Activated T-cell treated with anti-CD3 and anti-CD28 coated beads for 24 hours (primary cell): ENCODE results near the gene SDK1.
A peak's percentile ranks its signal among the peaks of the same experiment; 100 is the strongest.

Source experiments
- DNase-seq: peaks from one replicate; pipeline ENCODE4 v3.0.0-alpha.2; 2020; ENCODE audit warnings: low read depth

SDK1 gene

DNA sequence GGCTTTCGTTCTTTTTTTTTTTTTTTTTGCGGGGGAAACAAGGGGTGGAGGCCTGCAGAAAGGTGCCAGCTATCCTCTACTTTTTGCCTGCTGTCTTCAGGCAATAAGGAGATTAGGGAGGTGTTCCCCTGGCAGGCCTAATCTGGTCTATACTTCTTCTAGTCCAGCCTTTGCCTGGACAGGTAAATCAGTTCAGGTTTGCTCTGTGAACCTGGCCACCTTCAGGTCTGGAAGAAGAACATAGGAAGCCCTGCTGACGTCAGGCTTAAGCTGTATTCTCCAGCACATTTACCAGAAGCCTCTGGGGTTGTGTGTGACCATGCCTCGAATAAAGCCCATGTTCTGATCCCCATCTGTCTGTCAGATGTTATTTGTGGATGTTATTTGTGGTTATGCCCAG is 115.4 kb downstream of the SDK1 start:
- no peak for DNase-seq

- DNase-seq, result no peak
These were observed 124.0 kb downstream of the SDK1 start for GRCh38 chr7:3425087-3425486.

DNA sequence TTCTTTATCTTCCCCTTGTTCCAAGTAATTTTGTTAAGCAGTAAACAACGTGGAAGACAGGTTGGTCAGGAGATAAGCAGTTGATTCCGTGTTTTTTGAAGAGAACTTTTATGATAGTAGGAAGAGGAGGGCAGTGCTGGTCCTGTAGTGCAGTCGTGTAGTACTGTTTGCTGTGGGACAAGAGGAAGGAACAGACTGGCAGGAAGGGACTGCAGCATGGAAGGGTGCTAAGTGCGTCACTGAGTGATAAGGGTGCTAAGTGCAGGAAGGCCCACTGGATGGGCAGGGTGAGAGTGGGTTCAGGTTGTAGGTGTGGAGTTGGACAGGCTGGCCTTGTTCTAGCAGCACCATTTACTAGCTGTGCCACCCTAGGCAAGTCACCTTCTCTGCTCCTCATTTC is 125.0 kb downstream of the SDK1 start:
- no peak for DNase-seq

DNA sequence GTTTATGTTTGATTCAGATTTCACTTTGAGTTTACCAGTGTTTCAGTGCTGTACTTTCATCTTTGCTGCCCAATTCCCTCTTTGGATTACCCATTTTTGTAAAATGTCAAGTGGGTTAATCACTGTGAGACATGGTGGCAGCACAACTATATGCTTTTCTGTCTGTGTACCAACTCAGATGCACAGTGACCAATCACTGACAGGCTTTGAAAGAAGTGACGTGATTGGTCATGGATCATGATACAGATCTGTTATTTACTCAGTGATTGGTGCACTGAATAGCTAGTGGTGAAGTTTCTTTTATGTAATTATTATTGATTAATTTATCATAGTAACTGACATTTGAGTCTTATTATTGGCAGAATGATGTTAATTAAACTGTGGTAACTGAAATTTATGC is 126.9 kb downstream of the SDK1 start:
- no peak for DNase-seq

DNA sequence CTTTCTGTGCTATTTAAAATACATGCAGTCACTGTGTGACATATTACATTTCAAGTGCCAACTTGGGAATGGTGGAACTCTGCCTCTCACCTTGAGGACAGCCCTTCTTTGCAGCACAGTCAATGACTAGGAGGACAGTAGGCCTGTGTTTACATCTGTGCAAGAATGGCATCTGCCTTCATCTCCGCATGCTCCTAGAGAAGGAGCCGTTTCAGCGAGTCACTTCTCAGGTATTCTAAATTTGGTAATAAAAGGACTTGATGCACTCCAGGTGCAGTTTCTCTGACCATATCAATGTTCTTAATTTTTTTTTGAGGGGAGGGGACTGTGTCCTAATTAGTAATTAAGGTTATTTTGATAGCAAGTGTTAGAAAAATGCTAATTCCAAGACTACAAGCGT is 128.9 kb downstream of the SDK1 start:
- no peak for DNase-seq

DNA sequence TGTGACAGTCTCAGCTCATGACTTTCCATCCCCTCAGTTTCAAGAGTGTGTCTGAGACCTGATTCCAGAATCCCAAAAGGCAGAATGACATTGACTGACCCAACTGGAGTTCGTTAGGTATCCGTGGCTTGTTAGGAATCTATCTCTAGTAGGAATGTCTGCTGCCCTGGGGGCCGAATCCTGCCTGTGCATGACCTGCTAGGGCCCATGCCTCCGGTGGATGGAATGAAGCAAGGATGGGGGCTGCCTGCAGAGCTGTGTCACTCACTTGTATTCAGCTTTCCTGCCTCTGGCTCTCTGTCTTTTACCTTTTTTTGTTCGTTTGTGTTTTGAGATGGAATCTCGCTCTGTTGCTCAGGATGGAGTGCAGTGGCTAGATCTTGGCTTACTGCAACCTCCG is 129.5 kb downstream of the SDK1 start:
- no peak for DNase-seq

DNA sequence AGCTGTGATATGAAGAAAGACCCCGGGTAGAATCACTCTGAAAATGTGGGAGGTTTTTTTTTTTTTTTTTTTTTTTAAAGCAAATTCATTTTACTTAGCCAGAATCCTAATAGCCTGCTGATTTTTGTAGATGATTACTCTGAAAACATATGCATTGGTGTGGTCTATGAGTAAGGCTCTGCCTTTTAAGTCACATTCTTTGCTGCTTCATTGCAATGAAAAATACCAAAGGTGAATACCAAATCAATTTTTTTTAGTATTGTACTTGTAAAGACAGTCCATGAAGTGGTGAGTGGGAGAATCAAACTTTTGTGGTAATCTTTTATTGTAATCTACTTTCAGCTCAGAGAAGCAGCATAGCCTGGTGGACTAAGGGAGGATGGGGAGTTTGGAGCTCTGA is 130.3 kb downstream of the SDK1 start:
- no peak for DNase-seq

DNA sequence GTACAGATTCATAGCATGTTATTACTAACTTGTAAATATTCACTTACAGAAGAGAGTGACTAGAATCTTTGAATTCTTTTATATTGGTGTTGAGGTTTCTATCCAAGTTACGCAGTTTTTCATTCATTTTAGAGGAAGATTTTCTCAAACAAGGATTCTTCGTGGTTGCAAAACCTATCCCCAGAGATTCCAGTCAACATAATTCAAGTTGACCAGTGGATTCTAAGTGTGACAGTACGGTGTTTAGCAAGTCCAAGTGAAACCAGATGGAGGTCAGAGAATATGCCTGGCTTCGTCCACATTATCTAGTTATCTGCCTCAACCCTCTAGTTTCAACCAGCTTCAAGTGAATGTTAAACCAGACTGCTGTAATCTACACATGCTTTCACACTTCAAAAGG is 131.9 kb downstream of the SDK1 start:
- no peak for DNase-seq

GRCh38 chr7:3434611-3435010 is 133.6 kb downstream of the SDK1 start:
- DNase-seq, result no peak

GRCh38 chr7:3436112-3436511 is 135.1 kb downstream of the SDK1 start:
- DNase-seq, result no peak

GRCh38 chr7:3436746-3437145 is 135.7 kb downstream of the SDK1 start:
- DNase-seq, result no peak

GRCh38 chr7:3437467-3437866 is 136.4 kb downstream of the SDK1 start:
- no peak for DNase-seq

DNA sequence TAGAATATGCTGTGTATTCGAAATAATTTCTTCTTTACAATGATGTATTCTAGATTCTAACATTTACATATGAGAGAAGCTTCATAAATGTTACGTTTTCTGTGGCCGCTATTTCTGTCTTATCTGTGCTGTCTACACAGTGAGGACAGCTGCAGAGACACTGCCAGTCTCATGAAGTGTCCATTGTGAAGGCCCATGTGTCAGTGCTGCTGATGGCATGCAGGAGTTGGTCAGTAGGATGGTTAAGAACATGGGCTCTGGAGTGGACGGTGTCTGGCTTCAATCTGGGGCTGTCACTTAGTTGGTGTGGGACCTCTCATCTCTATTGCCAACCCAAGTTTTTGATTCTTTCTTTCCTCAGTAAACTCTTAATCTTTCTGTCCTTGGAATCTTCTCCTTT is 137.3 kb downstream of the SDK1 start:
- DNase-seq, result no peak

- DNase-seq, result no peak
These were observed 138.4 kb downstream of the SDK1 start for GRCh38 chr7:3439333-3440030.

GRCh38 chr7:3440509-3440908 is 139.5 kb downstream of the SDK1 start:
- DNase-seq, result no peak

DNA sequence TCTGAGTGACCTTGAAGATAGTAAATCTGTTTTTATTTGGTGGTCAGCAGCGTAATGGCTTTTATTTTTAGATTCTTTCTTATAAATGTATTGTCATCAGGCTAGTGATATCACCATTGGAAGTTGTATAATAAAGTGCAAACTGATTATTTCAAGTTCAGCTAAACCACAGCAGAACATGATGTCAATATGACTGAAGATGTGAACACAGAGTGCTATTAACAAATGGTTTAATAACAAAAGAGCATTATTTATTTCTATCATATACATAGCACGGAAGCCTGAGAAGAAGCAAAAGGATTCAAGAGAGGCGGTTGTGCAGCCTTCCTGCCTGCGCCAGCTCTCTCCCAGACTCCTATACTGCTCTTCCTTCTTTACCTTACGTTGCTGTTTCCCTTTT is 142.7 kb downstream of the SDK1 start:
- no peak for DNase-seq

GRCh38 chr7:3446786-3447185 is 145.7 kb downstream of the SDK1 start:
- DNase-seq, result no peak

GRCh38 chr7:3451701-3452100 is 150.6 kb downstream of the SDK1 start:
- DNase-seq, result no peak

GRCh38 chr7:3453398-3453797 is 152.3 kb downstream of the SDK1 start:
- DNase-seq, result no peak

GRCh38 chr7:3455806-3456595 is 154.9 kb downstream of the SDK1 start:
- DNase-seq, result no peak

DNA sequence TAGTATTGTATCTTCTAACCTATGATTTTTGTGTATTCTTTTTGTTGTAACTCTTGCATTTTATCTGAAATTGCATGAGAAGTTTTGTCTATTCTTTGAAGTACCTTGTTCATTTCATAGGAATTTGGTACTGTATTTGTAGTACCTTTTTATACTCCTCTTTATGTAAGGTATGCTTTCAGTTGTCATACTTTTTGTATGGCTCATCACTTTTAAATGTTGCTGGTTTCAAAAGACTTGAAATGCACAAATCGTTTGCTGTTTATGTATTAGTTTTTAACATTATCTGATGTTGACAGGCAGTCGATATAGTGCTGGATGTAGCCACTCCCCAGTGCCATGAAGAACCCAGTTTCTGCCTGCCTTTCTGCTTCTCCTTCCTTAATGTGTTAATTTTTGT is 158.1 kb downstream of the SDK1 start:
- DNase-seq, result no peak

DNA sequence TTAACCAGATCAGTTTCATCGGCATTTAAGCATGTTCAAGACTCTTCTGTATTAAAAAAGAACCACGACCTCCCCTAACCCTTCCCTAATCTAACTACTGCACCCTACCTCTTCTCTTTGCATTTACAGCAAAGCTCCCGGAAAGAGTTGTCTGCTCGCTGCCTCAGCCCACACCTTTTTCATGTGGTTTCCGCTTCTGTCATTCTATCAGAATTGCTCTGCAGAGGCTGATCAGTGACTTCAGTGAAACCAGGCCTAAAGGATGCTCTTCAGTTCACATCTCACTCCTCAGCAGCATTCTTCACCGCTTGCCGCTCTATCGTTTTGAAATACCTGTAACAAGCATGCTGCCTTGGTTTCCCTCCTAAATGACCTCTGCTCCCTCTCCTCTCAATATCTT is 160.9 kb downstream of the SDK1 start:
- peak; percentile 54 for DNase-seq

DNA sequence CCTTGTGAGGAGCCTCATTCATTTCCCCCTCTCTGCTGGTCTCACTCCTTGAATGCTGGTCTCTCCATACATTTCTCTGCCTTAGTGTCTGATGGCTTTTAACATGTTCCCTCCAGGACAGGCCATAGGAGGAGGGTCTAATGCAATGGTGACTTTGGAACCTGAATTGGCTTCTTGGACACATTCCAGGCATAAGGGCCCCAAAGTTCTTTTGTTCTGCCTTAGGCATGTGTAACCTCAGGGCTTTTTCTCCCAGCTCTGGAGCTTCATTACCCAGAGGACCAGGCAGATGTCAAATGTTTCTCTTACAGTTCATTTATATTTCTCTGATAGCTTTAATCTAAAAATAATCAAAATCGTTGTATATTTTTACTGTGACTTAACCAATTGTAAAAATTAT is 162.6 kb downstream of the SDK1 start:
- no peak for DNase-seq
